Measurements from ENCODE around the gene OSBP2.

OSBP2 gene

GRCh38 chr22:30821381-30821780 is 126.7 kb downstream of the OSBP2 start:
- in situ Hi-C loops (cut with HindIII; ENCODE audit: low sequenced_read_pairs), result no loop called here
- H3K4me3 ChIP-seq (ENCODE audit: low read depth, low read length), result no peak overlapping the region
- TF ChIP-seq CTCF (IDR thresholded peaks at IDR 0.05; ENCODE audit: low read depth, low read length), result no peak
- no peak for DNase-seq (ENCODE audit: low read depth, low spot score)

GRCh38 chr22:30821863-30822215 is 127.2 kb downstream of the OSBP2 start:
- H3K4me3 ChIP-seq (ENCODE audit: low read depth, low read length), result peak overlapping the region; percentile 36
- TF ChIP-seq CTCF (IDR thresholded peaks at IDR 0.05; ENCODE audit: low read depth, low read length), result no peak
- no peak for DNase-seq (ENCODE audit: low read depth, low spot score)
- in situ Hi-C loops (cut with HindIII; ENCODE audit: low sequenced_read_pairs), result no loop called here

GRCh38 chr22:30822216-30823014 is 127.7 kb downstream of the OSBP2 start:
- TF ChIP-seq CTCF (IDR thresholded peaks at IDR 0.05; ENCODE audit: low read depth, low read length), result no peak
- DNase-seq (ENCODE audit: low read depth, low spot score), result no peak
- in situ Hi-C loops (cut with HindIII; ENCODE audit: low sequenced_read_pairs), result no loop called here
- peak overlapping the region; percentile 36 for H3K4me3 ChIP-seq (ENCODE audit: low read depth, low read length)

- TF ChIP-seq CTCF (IDR thresholded peaks at IDR 0.05; ENCODE audit: low read depth, low read length), result no peak
- in situ Hi-C loops (cut with HindIII; ENCODE audit: low sequenced_read_pairs), result no loop called here
- no peak overlapping the region for H3K4me3 ChIP-seq (ENCODE audit: low read depth, low read length)
- no peak for DNase-seq (ENCODE audit: low read depth, low spot score)
Observed at GRCh38 chr22:30823015-30823370, 128.3 kb downstream of the OSBP2 start.

GRCh38 chr22:30824096-30824495 is 129.4 kb downstream of the OSBP2 start:
- DNase-seq (ENCODE audit: low read depth, low spot score), result no peak
- H3K4me3 ChIP-seq (ENCODE audit: low read depth, low read length), result no peak overlapping the region
- in situ Hi-C loops (cut with HindIII; ENCODE audit: low sequenced_read_pairs), result no loop called here
- TF ChIP-seq CTCF (IDR thresholded peaks at IDR 0.05; ENCODE audit: low read depth, low read length), result no peak

GRCh38 chr22:30824711-30825110 is 130.0 kb downstream of the OSBP2 start:
- no peak overlapping the region for H3K4me3 ChIP-seq (ENCODE audit: low read depth, low read length)
- no peak for DNase-seq (ENCODE audit: low read depth, low spot score)
- TF ChIP-seq CTCF (IDR thresholded peaks at IDR 0.05; ENCODE audit: low read depth, low read length), result no peak
- in situ Hi-C loops (cut with HindIII; ENCODE audit: low sequenced_read_pairs), result no loop called here
